Vagina (tissue), 2 donors: ENCODE data around the gene CLP1.

Experiments
- POLR2A ChIP-seq, 2 donors: fragments of 450-650 bp; IDR thresholded peaks; one replicate each; pipeline ENCODE4 v1.6.1; 2017; ENCODE audit warnings: antibody characterized with exemption in 2 of 2, mild to moderate bottlenecking in 2 of 2, moderate library complexity in 2 of 2
- POLR2AphosphoS5 ChIP-seq, 2 donors: sonication (generic); formaldehyde crosslinking; IDR thresholded peaks; one replicate each; pipeline ENCODE4 v1.9.0; 2017; ENCODE audit warnings: antibody characterized with exemption in 2 of 2, mild to moderate bottlenecking in 2 of 2, low read depth in 1 of 2; ENCODE audit not compliant: insufficient read depth in 1 of 2
- TF ChIP-seq, protein P1 (sequence below), 3 experiments: fragments of 450-650 bp in 2 of 3; fragments of 200-600 bp in 1 of 3; sonication (generic) in 1 of 3; IDR thresholded peaks; one replicate each; pipeline ENCODE4 v1.5.1; 2017 to 2019; ENCODE audit warnings: antibody characterized with exemption in 3 of 3, mild to moderate bottlenecking in 2 of 3, moderate library complexity in 2 of 3

DNA sequence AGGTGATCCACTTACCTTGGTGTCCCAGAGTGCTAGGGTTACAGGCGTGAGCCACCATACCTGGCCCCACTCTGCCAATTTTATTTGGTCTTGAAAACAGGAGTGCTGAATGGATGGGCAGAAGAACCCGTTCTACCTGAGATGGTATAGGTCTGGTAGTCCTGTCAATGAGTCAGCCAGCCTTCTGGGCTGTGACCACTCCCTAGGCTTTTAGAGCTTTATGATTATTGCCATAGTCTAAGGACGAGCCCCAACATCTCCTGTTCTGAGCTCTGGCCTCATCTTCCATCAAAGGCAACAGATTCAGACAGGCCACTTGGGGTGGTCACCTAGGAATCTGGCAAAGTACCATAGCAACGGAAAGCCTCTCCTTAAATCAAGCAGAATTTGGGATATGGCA is 21.8 kb downstream of the CLP1 start:
- TF ChIP-seq, protein P1, sequence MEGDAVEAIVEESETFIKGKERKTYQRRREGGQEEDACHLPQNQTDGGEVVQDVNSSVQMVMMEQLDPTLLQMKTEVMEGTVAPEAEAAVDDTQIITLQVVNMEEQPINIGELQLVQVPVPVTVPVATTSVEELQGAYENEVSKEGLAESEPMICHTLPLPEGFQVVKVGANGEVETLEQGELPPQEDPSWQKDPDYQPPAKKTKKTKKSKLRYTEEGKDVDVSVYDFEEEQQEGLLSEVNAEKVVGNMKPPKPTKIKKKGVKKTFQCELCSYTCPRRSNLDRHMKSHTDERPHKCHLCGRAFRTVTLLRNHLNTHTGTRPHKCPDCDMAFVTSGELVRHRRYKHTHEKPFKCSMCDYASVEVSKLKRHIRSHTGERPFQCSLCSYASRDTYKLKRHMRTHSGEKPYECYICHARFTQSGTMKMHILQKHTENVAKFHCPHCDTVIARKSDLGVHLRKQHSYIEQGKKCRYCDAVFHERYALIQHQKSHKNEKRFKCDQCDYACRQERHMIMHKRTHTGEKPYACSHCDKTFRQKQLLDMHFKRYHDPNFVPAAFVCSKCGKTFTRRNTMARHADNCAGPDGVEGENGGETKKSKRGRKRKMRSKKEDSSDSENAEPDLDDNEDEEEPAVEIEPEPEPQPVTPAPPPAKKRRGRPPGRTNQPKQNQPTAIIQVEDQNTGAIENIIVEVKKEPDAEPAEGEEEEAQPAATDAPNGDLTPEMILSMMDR (IDR thresholded peaks at IDR 0.05) = no peak
- TF ChIP-seq POLR2A (IDR thresholded peaks at IDR 0.05) (no peak), POLR2AphosphoS5 (IDR thresholded peaks at IDR 0.05; ENCODE audit: insufficient read depth in 1 of 2, low read depth in 1 of 2) (peak in 1 of 2 donors; percentile 70)
